ENCODE measurements around the gene PRUNE1. TPM values are rescaled to one million over a fixed set of nuclear protein-coding genes. Genes with fewer than 3 reads are reported as not detected.

The PRUNE1 gene
- total RNA-seq (2014; rRNA removed) = 7.6 and 9.1 TPM in 2 replicates
- polyA plus RNA-seq (2012) = 7.2 TPM

GRCh38 chr1:151008244-151009205 is at the start of gene PRUNE1:
Gene PRUNE1, plus strand, starts transcription at chr1:151008449. Its CDS starts 184 bp downstream, at chr1:151008633.
- peak; percentile 97 for DNase-seq (ENCODE audit: low read depth)

- no peak for DNase-seq (ENCODE audit: low read depth)
Measured at GRCh38 chr1:150960646-150961045, 47.6 kb upstream of the PRUNE1 start.

- DNase-seq (ENCODE audit: low read depth) = no peak
Measured at GRCh38 chr1:150961756-150962155, 46.5 kb upstream of the PRUNE1 start.

GRCh38 chr1:150963321-150964163 is 44.7 kb upstream of the PRUNE1 start:
- no peak for DNase-seq (ENCODE audit: low read depth)

- DNase-seq (ENCODE audit: low read depth) = no peak
Measured at GRCh38 chr1:150964164-150964489, 44.1 kb upstream of the PRUNE1 start.

GRCh38 chr1:150965605-150966004 is 42.6 kb upstream of the PRUNE1 start:
- no peak for DNase-seq (ENCODE audit: low read depth)

GRCh38 chr1:150966011-150966410 is 42.2 kb upstream of the PRUNE1 start:
- DNase-seq (ENCODE audit: low read depth) = no peak

GRCh38 chr1:150967936-150968335 is 40.3 kb upstream of the PRUNE1 start:
- no peak for DNase-seq (ENCODE audit: low read depth)

GRCh38 chr1:150968491-150968890 is 39.8 kb upstream of the PRUNE1 start:
- no peak for DNase-seq (ENCODE audit: low read depth)

GRCh38 chr1:150969626-150970025 is 38.6 kb upstream of the PRUNE1 start:
- DNase-seq (ENCODE audit: low read depth) = no peak

- peak; percentile 64 for DNase-seq (ENCODE audit: low read depth)
Measured at GRCh38 chr1:150970808-150971582, 37.3 kb upstream of the PRUNE1 start.

- DNase-seq (ENCODE audit: low read depth) = peak; percentile 71
Measured at GRCh38 chr1:150971583-150972416, 36.4 kb upstream of the PRUNE1 start.

- DNase-seq (ENCODE audit: low read depth) = no peak
Measured at GRCh38 chr1:150972417-150972940, 35.8 kb upstream of the PRUNE1 start.

- DNase-seq (ENCODE audit: low read depth) = no peak
Measured at GRCh38 chr1:150973258-150973835, 34.9 kb upstream of the PRUNE1 start.

- DNase-seq (ENCODE audit: low read depth) = no peak
Measured at GRCh38 chr1:150973836-150974579, 34.2 kb upstream of the PRUNE1 start.

- peak; percentile 67 for DNase-seq (ENCODE audit: low read depth)
Measured at GRCh38 chr1:150974580-150975478, 33.4 kb upstream of the PRUNE1 start, which contains the start of gene CERS2. Gene CERS2, minus strand, starts transcription at chr1:150974835. Its CDS starts 5,745 bp downstream, at chr1:150969090.

- no peak for DNase-seq (ENCODE audit: low read depth)
Measured at GRCh38 chr1:150976401-150976821, 31.8 kb upstream of the PRUNE1 start.
